Mucosa of descending colon (tissue), 3 donors: ENCODE data around the gene LRRC47. TPM values are rescaled to one million over a fixed set of nuclear protein-coding genes. Genes with fewer than 3 reads are reported as not detected.
A peak's percentile ranks its signal among the peaks of the same experiment; 100 is the strongest.
"Not testable (repeated sequence)": the region's sequence is repeated elsewhere in the genome, so short reads cannot be mapped to it uniquely, and the experiment has no call there.

Source experiments
- ATAC-seq: fragments of 200-7000 bp; cut with Tn5 transposase; one replicate; pipeline ENCODE4 v1.9.1; 2020; ENCODE audit warnings: mild to moderate bottlenecking, moderate library complexity
- DNase-seq, 3 donors: peaks; one replicate each; pipeline ENCODE4 v3.0.0-alpha.2; 2020
- H3K36me3 ChIP-seq: fragments of 200-600 bp; one replicate; pipeline ENCODE4 v1.8.0; 2021; ENCODE audit warnings: low read depth, mild to moderate bottlenecking
- H3K4me1 ChIP-seq: fragments of 200-600 bp; one replicate; pipeline ENCODE4 v1.8.0; 2021; ENCODE audit warnings: low read depth, mild to moderate bottlenecking
- H3K4me3 ChIP-seq: fragments of 200-600 bp; one replicate; pipeline ENCODE4 v1.8.0; 2021; ENCODE audit warnings: mild to moderate bottlenecking
- H3K9me3 ChIP-seq: fragments of 200-600 bp; one replicate; pipeline ENCODE4 v1.8.0; 2021; ENCODE audit warnings: mild to moderate bottlenecking
- CTCF ChIP-seq: fragments of 200-600 bp; IDR thresholded peaks from one replicate; pipeline ENCODE4 v1.8.0; 2022; ENCODE audit warnings: antibody characterized with exemption, mild to moderate bottlenecking
- intact Hi-C, 2 donors: fragments of 100-400 bp; cut with DNase I in 1 of 2; cut with micrococcal nuclease in 1 of 2; formaldehyde crosslinking; loops; one replicate each; pipeline versions ENCODE4 v1.11.0 to v1.11.1; 2022; cut with DNase I, micrococcal nuclease
- total RNA-seq, 3 donors: library from RNA; stranded (reverse); fragmentation: NEBNext Ultra II Directional in 2 of 3; extraction: Animal tissue kit (Norgen Biotek cat#: 25700) in 2 of 3; gene quantifications; one replicate each; pipeline versions ENCODE4 v1.2.1 to v1.2.4, GENCODE V29; 2021 to 2023
- donor health status: DM: no; HTN: no; CAD: no; lungs with moderate emphysema.
- donor health status: DM: no; HTN: no; CAD: no.
- donor health status: DM: no; HTN: yes; CAD: no.

The LRRC47 gene
- total RNA-seq, 3 donors from 2014 or later = 33.2 to 58.9 (median 34.7) TPM

GRCh38 chr1:3749512-3749911 is 46.8 kb downstream of the LRRC47 start:
- Histone ChIP-seq H3K36me3 (no peaks in the 10 kb centered on the region), H3K4me1 (peaks cover 7% of the 10 kb centered on the region), H3K4me3 (no peak overlapping the region), H3K9me3 (no peaks in the 10 kb centered on the region)
- ATAC-seq (no peak), DNase-seq (no peak)
- intact Hi-C loops = no loop called here
- no peak for TF ChIP-seq CTCF

- DNase-seq = peak in 1 of 3 donors; percentile 31
- H3K36me3 ChIP-seq, H3K4me3 ChIP-seq, H3K9me3 ChIP-seq, H3K4me1 ChIP-seq, ATAC-seq, intact Hi-C loops: not testable (repeated sequence)
These were observed 47.9 kb downstream of the LRRC47 start for GRCh38 chr1:3748316-3748900.

GRCh38 chr1:3747903-3748302 is 48.4 kb downstream of the LRRC47 start:
- intact Hi-C loops = no loop called here

GRCh38 chr1:3747522-3747848 is 48.8 kb downstream of the LRRC47 start:
- H3K36me3 ChIP-seq = no peaks in the 10 kb centered on the region
- H3K4me1 ChIP-seq = peaks cover 7% of the 10 kb centered on the region
- peak overlapping the region; percentile 30 for H3K4me3 ChIP-seq
- intact Hi-C loops = no loop called here
- TF ChIP-seq CTCF = no peak
- no peak for DNase-seq
- ATAC-seq = no peak
- H3K9me3 ChIP-seq = no peaks in the 10 kb centered on the region

More at GRCh38 chr1:3747903-3748302, 48.4 kb downstream of the LRRC47 start:
- ATAC-seq (no peak), DNase-seq (peak in 1 of 3 donors; percentile 33)
- Histone ChIP-seq H3K4me3 (no peak overlapping the region), H3K9me3 (no peaks in the 10 kb centered on the region), H3K4me1 (peaks cover 7% of the 10 kb centered on the region), H3K36me3 (no peaks in the 10 kb centered on the region)
- no peak for TF ChIP-seq CTCF

GRCh38 chr1:3746830-3747521 is 49.3 kb downstream of the LRRC47 start:
- H3K4me1 ChIP-seq = peaks cover 7% of the 10 kb centered on the region
- H3K36me3 ChIP-seq = no peaks in the 10 kb centered on the region
- no peaks in the 10 kb centered on the region for H3K9me3 ChIP-seq
- intact Hi-C loops = no loop called here
- DNase-seq (peak; percentile 89 to 92 (median 91)), ATAC-seq (peak; percentile 95)
- no peak for TF ChIP-seq CTCF
- H3K4me3 ChIP-seq = peak overlapping the region; percentile 30

- TF ChIP-seq CTCF = no peak
- Histone ChIP-seq H3K4me1 (peaks cover 7% of the 10 kb centered on the region), H3K36me3 (no peaks in the 10 kb centered on the region), H3K9me3 (no peaks in the 10 kb centered on the region), H3K4me3 (no peak overlapping the region)
- intact Hi-C loops = no loop called here
- ATAC-seq = no peak
- peak in 1 of 3 donors; percentile 50 for DNase-seq
These were observed 49.9 kb downstream of the LRRC47 start for GRCh38 chr1:3746389-3746829.
